GM10847 (cell line): ENCODE data around the gene MEGF6.

Experiments used
- POLR2A ChIP-seq: IDR thresholded peaks from 2 replicates; pipeline ENCODE4 v1.6.1; 2011; ENCODE audit not compliant: insufficient read length; ENCODE audit errors: extremely low read depth

MEGF6 gene

DNA sequence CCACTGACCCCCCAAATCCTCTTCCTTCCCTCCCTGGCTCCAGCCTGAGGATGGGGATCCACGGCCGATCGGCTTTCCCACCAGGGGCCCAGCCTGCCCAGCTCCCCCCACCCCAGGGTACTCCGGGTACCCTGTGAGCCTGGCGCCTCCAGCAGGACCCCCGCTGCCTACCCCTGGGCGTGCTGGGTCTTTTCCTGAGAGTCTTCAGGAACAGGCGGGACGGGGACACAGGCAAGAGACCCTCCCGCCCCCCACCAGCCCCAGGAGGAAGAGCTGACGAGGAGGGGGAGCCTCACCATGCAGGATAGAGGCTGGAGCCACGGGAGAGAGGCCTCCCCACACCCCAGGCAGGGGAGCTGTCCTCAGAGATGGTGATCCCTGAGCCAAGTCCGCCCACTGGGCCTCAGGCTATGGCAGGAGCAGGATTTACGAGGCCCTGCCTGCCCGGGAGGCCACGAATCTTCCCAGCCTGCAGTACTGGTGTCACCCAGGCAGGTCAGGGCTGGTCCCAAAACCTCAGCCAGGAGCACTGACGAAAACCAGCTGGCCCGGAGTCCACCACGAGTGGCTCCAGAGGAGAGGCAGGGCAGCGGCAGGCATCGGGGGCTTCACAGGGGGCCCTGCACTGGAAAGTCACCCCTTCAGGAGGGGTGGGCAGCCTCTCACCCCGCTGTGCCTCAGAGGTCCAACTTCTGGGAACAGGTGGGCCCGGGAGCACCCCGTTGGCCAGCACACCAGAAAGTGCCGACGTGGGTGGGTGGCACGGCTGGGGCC, 58.0 kb downstream of the MEGF6 start:
- no peak for TF ChIP-seq POLR2A

DNA sequence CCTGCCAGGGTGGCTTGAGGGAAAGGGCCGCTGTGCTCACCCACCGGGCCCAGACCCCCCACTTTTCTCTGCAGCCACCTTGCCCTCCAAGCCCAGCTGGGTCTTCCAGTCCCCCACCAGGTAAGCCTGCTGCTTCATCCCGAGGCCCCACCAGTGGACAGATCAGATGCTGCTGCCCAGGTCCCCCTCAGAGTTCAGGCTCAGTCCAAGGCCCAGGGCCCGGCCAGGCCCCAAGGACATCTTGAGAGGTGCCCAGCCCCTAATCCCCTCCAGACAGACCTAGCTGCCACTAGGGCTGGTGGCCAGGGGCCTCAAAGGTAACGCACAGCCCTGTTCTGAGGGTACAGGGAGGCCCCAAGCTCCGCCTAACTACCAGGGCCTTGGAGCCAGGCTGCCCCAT, 58.6 kb downstream of the MEGF6 start:
- no peak for TF ChIP-seq POLR2A

DNA sequence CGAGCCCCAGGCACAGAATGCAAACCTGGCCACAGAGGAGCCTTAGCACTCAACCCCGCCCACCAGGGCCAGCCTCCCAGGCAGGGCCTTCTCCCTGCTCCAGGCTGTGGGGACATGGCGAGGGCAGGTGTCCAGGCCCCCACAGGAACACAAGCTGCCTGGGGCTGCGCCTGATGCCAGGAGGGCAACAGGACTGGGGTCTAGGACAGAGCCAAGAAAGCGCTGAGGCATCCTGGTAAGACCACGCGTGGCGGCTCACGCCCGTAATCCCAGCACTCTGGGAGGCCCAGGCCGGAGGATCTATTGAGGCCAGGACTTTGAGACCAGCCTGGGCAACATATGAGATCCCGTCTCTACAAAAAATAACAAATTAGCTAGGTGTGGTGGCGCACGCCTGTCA, 59.1 kb downstream of the MEGF6 start:
- TF ChIP-seq POLR2A, result no peak

DNA sequence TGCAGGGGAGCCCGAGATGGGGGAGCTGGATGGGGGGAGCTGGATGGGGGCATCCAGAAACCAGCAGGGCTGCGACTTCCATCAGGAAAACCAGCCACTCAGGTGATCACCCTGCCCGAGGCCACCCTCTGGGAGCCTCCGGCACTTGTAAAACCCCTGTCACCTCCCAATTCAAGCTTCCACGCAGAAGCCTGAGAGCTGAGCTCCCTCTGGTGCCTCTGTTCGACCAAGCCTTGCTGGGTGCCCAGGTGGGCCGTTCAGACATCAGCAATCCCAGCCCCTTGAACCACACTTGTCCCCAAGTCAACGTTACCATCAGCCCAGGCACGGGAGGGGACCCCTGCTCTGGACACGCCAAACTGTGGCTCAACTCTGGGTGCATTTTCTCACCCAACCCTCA, 59.6 kb downstream of the MEGF6 start:
- no peak for TF ChIP-seq POLR2A

DNA sequence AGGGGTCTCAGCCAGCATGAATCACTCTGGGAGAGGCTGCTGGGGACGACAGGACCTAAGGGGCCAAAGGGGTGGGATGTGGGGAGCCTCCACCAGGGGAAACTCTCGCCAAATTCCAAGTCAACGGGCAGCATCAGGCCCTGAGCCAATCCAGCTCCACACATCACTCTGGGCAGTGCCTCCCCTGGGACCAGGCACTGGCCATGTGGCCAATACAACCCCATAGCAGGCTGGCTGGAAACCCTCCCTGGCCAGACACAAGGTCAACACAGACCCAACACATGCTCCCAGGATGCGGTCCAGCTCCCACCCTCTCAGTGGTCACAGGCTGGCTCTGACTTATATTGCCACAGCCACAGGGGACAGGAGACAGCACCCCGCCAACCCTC, 60.0 kb downstream of the MEGF6 start:
- no peak for TF ChIP-seq POLR2A

DNA sequence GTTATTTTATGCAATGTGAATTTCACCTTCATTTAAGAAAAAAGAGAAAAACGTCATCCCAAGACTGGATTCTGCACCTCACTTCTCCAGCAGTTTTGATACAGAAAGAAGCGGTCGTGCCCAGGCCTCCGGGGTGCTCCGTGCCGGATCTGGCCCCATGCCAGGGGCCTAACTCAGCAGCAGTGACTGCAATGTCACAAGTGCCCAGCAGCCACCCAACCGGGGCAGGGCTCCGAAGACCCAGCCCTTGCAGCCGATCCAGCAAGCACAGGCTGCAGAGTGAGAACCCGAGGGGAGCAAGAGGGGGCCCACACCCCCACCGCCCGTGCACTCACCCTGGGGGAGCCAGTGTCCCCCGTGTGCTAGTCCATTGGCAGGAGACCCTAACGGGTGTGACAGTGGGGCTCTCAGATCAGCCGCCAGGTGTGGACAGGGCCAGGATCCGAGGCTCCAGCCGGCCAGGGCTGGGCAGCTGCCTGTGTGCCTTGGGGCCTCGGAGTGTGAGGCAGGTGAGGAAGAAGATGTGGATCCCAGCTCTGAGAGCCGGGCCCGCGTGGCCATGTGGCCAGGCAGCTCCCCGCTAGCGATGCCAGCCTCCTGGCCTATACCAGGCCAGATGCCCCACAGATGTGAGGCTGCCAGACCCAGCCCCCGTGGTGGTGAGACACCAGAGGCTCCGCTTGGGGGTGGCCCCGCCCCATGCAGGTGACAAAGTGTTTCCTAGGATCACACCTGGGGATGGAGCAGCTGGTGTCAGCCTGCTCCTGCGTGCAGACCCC, 60.6 kb downstream of the MEGF6 start:
- TF ChIP-seq POLR2A, result no peak

DNA sequence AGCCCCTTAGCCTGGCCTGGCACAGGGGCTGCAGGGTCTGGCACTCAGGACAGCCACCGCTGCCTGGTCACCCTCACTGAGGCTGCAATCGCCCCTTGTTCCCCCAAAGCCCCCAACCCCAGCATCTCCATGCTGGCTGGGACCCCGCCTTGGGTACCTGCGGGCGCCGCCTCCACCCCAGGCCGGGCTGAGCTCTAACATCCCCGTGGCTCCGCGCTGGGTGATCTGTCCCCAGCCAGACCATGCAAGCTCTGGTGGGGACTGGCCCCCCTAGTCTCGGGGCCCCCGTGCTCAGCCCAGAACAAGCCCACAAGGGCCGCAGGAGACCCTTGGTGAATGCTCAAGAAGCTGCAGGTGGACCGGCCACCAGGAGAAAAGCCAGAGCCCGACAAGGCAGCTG, 62.4 kb downstream of the MEGF6 start:
- no peak for TF ChIP-seq POLR2A

DNA sequence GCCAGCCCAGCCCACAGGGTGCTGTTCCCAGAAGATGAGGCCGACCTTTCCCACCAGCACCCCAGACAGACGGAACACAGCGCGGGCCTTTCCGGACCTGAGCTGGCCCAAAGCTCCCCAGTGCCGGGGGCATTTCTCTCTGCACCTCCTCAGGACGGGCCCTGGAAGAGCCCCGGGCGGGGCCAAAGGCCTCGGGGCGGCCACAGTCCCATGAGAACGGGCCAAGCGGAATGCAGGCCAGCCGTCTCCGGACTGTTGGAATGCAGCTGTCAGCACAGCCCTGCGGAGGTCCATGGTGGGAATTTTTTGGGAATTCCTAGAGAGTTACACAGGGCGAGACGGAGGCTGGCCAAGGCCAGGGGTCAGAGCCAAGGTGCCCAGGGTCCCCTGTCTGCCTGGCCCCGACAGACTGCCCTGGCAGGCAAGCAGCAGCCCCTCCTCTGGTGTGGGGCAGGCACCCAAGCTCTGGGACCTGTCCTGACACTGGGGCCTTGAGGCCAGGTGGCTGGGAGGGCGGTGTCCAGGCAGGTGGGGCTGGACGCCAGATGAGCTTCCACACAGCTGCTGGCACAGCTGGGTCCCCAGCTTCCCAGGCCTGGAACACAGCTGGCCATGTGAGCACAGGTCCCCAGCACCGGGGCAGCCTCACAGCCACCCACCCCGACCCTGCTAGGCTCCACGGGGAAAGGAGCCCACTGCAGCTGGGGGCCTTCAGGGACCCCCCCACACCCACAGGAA, 63.0 kb downstream of the MEGF6 start:
- no peak for TF ChIP-seq POLR2A

DNA sequence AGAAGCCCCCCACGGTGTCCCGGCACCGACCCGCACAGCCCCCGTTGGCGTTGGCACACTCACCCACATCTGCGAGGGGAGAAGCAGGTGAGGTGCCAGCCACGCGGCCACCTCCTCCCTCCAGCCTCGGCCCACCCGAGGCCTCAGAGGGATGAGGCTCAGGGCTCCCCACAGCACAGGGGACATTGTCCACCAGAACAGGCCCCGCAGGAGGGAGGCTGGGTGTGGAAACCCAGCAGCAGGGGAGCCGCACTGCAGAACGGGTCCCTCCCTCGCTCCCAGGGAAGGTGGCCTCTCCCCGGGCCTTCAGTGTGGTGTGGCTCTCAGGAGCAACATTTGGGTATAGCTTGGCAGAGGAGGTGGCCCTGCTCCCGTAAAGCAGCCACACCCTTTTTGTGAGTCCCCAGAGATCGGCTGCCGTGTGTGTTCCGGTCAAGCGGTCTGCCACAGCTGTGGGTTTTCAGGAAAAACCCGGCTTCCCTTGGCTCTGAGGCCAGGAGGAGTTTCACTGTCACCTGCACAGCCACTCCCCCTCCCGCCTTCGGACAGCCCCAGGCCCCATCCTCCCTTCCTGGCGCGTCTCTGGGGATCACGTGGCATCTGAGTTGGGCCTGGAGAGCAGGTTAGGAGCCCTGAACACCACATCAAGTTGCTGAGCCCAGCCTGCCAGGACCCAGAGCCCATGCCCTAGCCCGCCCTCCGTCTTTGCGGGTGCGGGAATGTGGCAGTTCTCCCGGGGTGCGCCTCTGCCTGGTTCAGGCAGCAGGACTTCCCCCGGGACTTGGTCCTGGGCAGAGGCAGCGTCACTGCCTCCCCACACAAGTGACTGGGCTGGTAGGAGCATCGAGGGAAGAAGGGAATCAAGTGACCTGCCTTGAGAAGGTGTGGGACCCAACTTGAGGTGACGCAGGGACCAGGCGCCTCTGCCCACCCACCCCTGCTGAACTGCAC, 64.0 kb downstream of the MEGF6 start:
- no peak for TF ChIP-seq POLR2A

DNA sequence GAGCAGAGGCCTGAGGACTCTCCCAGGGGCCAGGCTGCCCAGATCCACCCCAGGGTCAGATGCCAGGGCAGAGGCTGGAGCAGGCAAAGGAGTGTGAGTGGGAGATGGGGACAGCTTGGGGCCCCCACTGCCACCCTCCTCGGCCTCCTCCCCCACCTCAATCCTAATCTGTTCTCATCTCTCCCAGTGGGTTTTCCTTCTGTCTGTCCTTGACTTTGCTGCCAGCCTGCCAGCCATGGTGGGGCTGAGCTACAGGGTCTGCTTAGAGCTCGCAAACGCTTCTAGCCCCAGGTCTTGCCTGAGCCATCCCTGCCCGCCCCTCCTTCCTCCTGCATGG, 65.3 kb downstream of the MEGF6 start:
- TF ChIP-seq POLR2A, result no peak

DNA sequence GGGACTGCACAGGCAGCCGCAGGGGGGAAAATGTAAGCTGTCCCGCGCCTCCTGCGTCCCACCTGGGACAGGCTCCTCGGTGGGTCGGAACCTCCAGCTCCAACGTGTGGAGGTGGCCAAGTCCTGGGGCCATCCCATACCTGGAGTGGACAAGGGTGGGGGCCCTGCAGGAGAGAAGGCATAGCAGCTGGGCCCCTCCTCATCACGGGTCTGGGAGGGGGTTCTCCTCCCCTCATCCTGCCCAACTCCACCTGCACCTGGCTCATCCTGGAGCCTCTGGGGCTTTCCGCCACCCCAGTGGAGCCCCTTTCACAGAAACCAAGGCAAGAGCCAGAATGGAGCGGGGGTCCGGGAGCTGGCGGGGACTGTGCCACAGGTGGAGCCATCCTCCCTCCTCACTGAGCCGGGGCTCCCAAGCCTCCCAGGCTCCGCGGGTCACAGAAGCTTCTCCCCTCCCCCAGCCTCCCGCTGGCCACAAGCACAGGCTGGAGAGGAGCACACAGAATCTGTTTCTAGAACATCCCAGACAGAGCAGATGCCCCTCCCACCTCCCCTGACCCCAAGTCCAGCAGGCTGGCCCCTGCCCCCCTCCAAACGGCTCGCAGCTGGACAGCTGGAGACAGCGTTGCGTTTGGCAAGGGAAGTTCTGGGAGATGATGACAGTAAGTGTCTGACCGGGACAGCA, 65.8 kb downstream of the MEGF6 start:
- TF ChIP-seq POLR2A, result no peak

DNA sequence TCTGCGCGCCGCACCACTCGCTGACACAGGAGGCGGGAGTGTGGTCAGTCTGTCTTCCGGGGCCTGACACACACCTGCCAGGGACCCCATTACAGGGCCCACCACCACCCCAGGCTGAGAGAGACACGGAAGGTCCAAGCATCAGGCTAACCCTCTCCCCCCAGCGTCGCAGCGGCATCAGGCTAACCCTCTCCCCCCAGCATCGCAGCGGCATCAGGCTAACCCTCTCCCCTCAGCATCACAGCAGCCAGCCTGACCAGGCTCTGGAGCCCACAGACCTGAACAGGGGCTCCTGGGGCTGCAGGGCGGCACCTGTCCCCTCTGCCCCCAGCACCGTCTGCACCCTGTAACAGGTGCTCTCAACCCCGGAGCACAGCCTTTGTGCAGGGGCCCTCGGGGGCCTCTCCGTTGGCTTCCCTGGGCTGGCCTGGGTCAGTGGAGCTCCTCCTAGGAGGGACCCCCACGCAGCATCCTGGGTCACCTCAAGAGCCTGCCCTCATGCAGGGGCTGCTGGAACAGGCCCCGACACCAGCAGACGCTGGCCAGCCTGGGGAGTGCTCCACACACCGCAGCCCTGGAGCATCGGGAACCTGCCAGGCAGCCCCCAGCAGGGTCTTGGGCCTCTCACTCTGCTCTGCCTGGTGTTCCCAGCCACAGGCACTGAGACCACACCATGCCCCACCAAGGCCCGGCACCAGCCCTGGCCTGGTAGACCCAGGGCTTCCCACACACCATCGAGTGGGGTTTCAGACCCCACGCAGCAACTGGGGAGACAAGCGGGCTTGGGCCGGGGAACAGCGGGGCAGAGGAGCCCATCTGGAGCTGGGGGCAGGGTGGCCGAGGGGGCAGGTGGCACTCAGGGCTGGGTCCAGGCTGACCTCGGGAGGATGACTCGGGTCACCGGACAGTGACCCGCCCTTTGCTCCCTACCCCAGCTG, 67.0 kb downstream of the MEGF6 start:
- no peak for TF ChIP-seq POLR2A

DNA sequence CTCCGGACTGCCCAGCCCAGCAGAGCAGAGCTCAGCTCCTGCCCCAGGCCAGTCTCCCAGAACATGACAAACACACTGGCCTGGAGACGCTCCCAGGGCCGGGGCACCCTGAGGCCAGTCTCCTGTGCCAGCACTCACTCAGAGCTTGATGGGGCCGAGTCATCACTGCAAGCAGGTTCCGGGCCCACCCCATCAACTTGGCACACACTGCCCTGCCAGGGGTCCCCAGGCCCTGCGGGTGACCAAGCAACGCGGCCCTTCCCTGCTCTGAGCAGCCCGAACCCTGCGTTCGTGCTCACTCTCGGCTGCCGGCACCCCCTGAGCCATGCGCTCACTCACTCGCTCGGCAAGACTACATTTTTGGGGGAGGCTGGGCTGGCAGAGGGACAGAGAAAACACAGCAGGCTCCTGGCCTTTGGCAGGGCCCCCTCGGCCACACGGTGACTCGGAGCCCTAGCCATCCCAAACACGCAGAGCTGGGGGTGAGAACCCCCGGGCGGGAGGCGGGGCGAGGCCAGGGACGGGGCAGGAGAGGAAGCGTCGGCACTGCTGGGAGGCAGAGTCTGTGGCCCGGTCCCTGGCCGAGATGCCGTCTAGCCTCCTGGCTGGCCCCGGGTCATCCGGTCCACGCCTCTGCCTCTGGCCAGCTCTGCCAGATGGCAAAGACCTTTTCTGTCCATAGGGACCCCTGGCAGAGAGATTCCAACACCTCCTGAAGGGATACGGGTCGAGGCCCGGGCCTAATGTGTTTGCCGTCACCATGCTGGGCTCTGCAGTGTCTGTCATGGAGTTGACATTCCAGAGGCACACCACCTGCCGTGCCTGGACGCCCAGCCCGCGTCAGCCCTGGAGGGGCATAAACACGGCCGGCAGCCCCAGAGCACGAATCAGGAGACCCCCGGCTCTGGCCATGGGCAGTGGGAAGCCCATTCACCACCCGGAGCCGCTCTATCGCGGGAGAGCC, 68.0 kb downstream of the MEGF6 start:
- no peak for TF ChIP-seq POLR2A

DNA sequence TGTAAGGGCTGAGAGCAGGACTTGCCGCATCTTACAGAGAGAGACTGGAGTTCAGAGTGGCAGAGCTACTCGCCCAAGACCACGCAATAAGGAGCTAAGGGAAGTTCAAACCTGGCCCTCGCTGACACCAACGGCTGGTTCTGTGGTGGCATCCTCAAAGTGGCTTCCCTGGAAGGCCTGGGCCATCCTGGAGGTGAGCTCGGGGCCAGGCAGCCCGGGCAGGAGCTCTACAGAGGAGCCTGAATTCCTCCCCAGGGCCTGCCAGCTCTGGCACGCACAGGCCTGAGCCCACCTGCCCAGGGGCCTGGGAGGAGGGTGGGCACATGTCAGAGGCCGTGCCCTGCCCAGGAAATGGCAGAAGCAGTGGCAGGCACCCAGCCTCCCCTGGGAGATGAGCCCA, 68.6 kb downstream of the MEGF6 start:
- no peak for TF ChIP-seq POLR2A
